Esophagus muscularis mucosa (tissue), 3 donors: Measurements from ENCODE around the gene TSPAN5.

ENCODE experiments used
- POLR2A ChIP-seq: fragments of 450-650 bp; IDR thresholded peaks from one replicate; pipeline ENCODE4 v1.6.1; 2017; ENCODE audit warnings: antibody characterized with exemption, moderate library complexity, mild to moderate bottlenecking, low read depth
- TF ChIP-seq, protein P1 (sequence below), 3 experiments: fragments of 200-600 bp in 2 of 3; fragments of 450-650 bp in 1 of 3; sonication (generic) in 2 of 3; IDR thresholded peaks; one replicate each; pipeline ENCODE4 v1.5.1; 2017 to 2019; ENCODE audit warnings: antibody characterized with exemption in 3 of 3, mild to moderate bottlenecking in 2 of 3, moderate library complexity in 1 of 3

DNA sequence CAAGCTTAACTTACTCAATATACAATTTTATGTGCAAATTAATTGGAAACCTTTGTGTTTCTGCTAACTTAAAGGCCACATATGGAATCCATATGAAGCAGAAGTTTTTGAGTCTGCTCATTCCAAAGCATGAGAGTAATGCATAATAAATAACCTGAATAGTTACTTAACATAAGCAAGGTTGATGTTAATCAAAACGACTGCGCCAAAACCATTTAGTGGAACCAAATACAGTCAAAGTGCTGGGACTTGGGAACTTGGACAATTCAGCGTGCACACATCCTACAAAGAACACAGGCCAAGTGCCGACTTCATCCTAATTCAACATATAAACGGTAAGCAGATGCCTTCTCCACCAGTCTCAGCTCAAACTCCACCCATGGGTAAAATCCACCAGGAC is 17.0 kb downstream of the TSPAN5 start:
- TF ChIP-seq, protein P1, sequence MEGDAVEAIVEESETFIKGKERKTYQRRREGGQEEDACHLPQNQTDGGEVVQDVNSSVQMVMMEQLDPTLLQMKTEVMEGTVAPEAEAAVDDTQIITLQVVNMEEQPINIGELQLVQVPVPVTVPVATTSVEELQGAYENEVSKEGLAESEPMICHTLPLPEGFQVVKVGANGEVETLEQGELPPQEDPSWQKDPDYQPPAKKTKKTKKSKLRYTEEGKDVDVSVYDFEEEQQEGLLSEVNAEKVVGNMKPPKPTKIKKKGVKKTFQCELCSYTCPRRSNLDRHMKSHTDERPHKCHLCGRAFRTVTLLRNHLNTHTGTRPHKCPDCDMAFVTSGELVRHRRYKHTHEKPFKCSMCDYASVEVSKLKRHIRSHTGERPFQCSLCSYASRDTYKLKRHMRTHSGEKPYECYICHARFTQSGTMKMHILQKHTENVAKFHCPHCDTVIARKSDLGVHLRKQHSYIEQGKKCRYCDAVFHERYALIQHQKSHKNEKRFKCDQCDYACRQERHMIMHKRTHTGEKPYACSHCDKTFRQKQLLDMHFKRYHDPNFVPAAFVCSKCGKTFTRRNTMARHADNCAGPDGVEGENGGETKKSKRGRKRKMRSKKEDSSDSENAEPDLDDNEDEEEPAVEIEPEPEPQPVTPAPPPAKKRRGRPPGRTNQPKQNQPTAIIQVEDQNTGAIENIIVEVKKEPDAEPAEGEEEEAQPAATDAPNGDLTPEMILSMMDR (IDR thresholded peaks at IDR 0.05), result no peak
- TF ChIP-seq POLR2A, result no peak
